GM23338 (cell line): ENCODE results near the gene SLC66A3. TPM values are rescaled to one million over a fixed set of nuclear protein-coding genes. Genes with fewer than 3 reads are reported as not detected.

ENCODE experiments used
- ATAC-seq: fragments of 200-7000 bp; cut with Tn5 transposase; 3 replicates; pipeline ENCODE4 v1.9.1; 2020
- DNase-seq: peaks from one replicate; pipeline ENCODE4 v3.0.0-alpha.2; 2015; ENCODE audit warnings: low spot score
- H2AFZ ChIP-seq: fragments of 200-600 bp; sonication (generic); 2 replicates; pipeline ENCODE4 v1.8.0; 2016; ENCODE audit warnings: antibody characterized with exemption, mild to moderate bottlenecking, moderate library complexity
- H3F3A ChIP-seq: fragments of 200-600 bp; sonication (generic); replicated peaks from 2 replicates; pipeline ENCODE4 v1.8.0; 2017; ENCODE audit warnings: antibody characterized with exemption, mixed run types, low read depth
- H3K27ac ChIP-seq: fragments of 200-600 bp; sonication (generic); 2 replicates; pipeline ENCODE4 v1.6.1; 2016; ENCODE audit warnings: low read depth
- H3K27me3 ChIP-seq: fragments of 200-600 bp; sonication (generic); 2 replicates; pipeline ENCODE4 v1.8.0; 2016; ENCODE audit warnings: mild to moderate bottlenecking, mixed run types, moderate library complexity; ENCODE audit not compliant: insufficient read depth
- H3K36me3 ChIP-seq: fragments of 200-600 bp; sonication (generic); 2 replicates; pipeline ENCODE4 v1.8.0; 2016; ENCODE audit warnings: mild to moderate bottlenecking; ENCODE audit not compliant: insufficient read depth
- H3K4me1 ChIP-seq: fragments of 200-600 bp; sonication (generic); 2 replicates; pipeline ENCODE4 v1.8.0; 2016; ENCODE audit warnings: mild to moderate bottlenecking, moderate library complexity; ENCODE audit not compliant: insufficient read depth
- H3K4me2 ChIP-seq: fragments of 200-600 bp; sonication (generic); 2 replicates; pipeline ENCODE4 v1.7.1; 2017; ENCODE audit warnings: mixed run types
- H3K4me3 ChIP-seq: fragments of 200-600 bp; sonication (generic); 2 replicates; pipeline ENCODE4 v1.6.1; 2016; ENCODE audit warnings: mixed run types
- H3K79me2 ChIP-seq: fragments of 200-600 bp; sonication (generic); replicated peaks from 2 replicates; pipeline ENCODE4 v1.8.0; 2017; ENCODE audit warnings: mild to moderate bottlenecking; ENCODE audit not compliant: insufficient read depth
- H3K9me2 ChIP-seq: fragments of 200-600 bp; sonication (generic); 2 replicates; pipeline ENCODE4 v1.8.0; 2017; ENCODE audit not compliant: insufficient read depth
- H4K20me1 ChIP-seq: fragments of 200-600 bp; sonication (generic); replicated peaks from 2 replicates; pipeline ENCODE4 v1.8.0; 2017; ENCODE audit warnings: mild to moderate bottlenecking; ENCODE audit not compliant: insufficient read depth
- H3K27ac Mint-ChIP-seq: 2 replicates; pipeline ENCODE4 v1.8.0; 2020; ENCODE audit warnings: inconsistent platforms, mild to moderate bottlenecking, moderate library complexity, mixed read lengths
- H3K27me3 Mint-ChIP-seq: 3 replicates; pipeline ENCODE4 v1.8.0; 2022; ENCODE audit warnings: low read depth, mild to moderate bottlenecking, moderate library complexity, mixed read lengths, inconsistent platforms; ENCODE audit not compliant: insufficient read depth, poor library complexity
- H3K36me3 Mint-ChIP-seq: 3 replicates; pipeline ENCODE4 v1.8.0; 2021; ENCODE audit warnings: low read depth, mild to moderate bottlenecking, inconsistent platforms, moderate library complexity, mixed read lengths
- H3K4me1 Mint-ChIP-seq: 3 replicates; pipeline ENCODE4 v1.8.0; 2020; ENCODE audit warnings: mild to moderate bottlenecking, inconsistent platforms, mixed read lengths
- H3K4me3 Mint-ChIP-seq: 3 replicates; pipeline ENCODE4 v1.8.0; 2021; ENCODE audit warnings: moderate library complexity, mild to moderate bottlenecking, inconsistent platforms, mixed read lengths
- H3K9me3 Mint-ChIP-seq: 3 replicates; pipeline ENCODE4 v1.8.0; 2020; ENCODE audit warnings: moderate library complexity, mild to moderate bottlenecking, inconsistent platforms, mixed read lengths
- CTCF ChIP-seq, 2 experiments: fragments of 200-600 bp in 1 of 2; sonication (generic) in 1 of 2; conservative IDR thresholded peaks; 2 replicates each; pipeline versions ENCODE4 v1.5.1 to v1.6.1; 2016 to 2017; ENCODE audit warnings: antibody characterized with exemption in 2 of 2, low read depth in 2 of 2, mild to moderate bottlenecking in 2 of 2, moderate library complexity in 1 of 2
- EZH2phosphoT487 ChIP-seq: fragments of 200-600 bp; sonication (generic); IDR thresholded peaks from one replicate; pipeline ENCODE4 v1.8.1; 2018; ENCODE audit warnings: antibody characterized with exemption; ENCODE audit not compliant: unreplicated experiment
- JUNB ChIP-seq: IDR thresholded peaks from one replicate; pipeline ENCODE4 v1.6.1; 2016; ENCODE audit warnings: antibody characterized with exemption; ENCODE audit not compliant: unreplicated experiment
- NANOG ChIP-seq: IDR thresholded peaks from 2 replicates; pipeline ENCODE4 v1.6.1; 2016; ENCODE audit warnings: antibody characterized with exemption, borderline replicate concordance
- REST ChIP-seq: IDR thresholded peaks from one replicate; pipeline ENCODE4 v1.6.1; 2018; ENCODE audit warnings: antibody characterized with exemption; ENCODE audit not compliant: unreplicated experiment
- ZNF114 ChIP-seq: fragments of 250-450 bp; sonication (Bioruptor Pico); IDR thresholded peaks from 2 replicates; pipeline ENCODE4 v1.5.0; 2020; ENCODE audit warnings: mild to moderate bottlenecking, moderate library complexity
- ZNF331 ChIP-seq: fragments of 250-450 bp; sonication (Bioruptor Pico); IDR thresholded peaks from 2 replicates; pipeline ENCODE4 v1.5.0; 2020; ENCODE audit warnings: low read depth, mild to moderate bottlenecking, moderate library complexity
- ZNF462 ChIP-seq: fragments of 250-450 bp; sonication (Bioruptor Pico); IDR thresholded peaks from 2 replicates; pipeline ENCODE4 v1.5.0; 2020; ENCODE audit warnings: mild to moderate bottlenecking, moderate library complexity
- polyA plus RNA-seq: library from polyadenylated mRNA; unstranded; fragments of >200 nt; fragmentation: Nextera tagmentation; extraction: Ambion mirVana; gene quantifications from 2 replicates; pipeline ENCODE4 v1.2.1, GENCODE V29; 2016
- total RNA-seq: library from RNA; depleted of rRNA; stranded (reverse); fragments of >200 nt; shearing (Covaris generic); gene quantifications from 2 replicates; pipeline ENCODE4 v1.2.3, GENCODE V29; 2014

Gene SLC66A3
- total and polyA plus RNA-seq, 2 experiments from 2014 or later = 13.7 to 18.4 TPM

- no peaks in the 10 kb centered on the region for H3K4me1 ChIP-seq
- Mint-ChIP-seq H3K27ac (no peak overlapping the region), H3K36me3 (peaks cover 3% of the 10 kb centered on the region; the same call in 1 of the 3 replicates), H3K4me1 (no peaks in the 10 kb centered on the region), H3K27me3 (peaks cover 16% of the 10 kb centered on the region), H3K9me3 (peaks cover 4% of the 10 kb centered on the region; the same call in 1 of the 3 replicates), H3K4me3 (no peak overlapping the region)
- H3K9me2 ChIP-seq = no peaks in the 10 kb centered on the region
- TF ChIP-seq NANOG (no peak), CTCF (conservative IDR thresholded peaks at IDR 0.05; ENCODE audit: low read depth in 2 of 2) (no peak), JUNB (no peak), REST (no peak), ZNF114 (CRISPR knock-in tag) (no peak), EZH2phosphoT487 (no peak), ZNF462 (no peak), ZNF331 (CRISPR knock-in tag) (no peak)
- no peaks in the 10 kb centered on the region for H3K27me3 ChIP-seq
- DNase-seq (no peak), ATAC-seq (no peak)
- H3K36me3 ChIP-seq = no peaks in the 10 kb centered on the region
- H3K4me2 ChIP-seq = no peak overlapping the region
- H4K20me1 ChIP-seq = no peaks in the 10 kb centered on the region
- H3K4me3 ChIP-seq = no peak overlapping the region
- H3F3A ChIP-seq = no peaks in the 10 kb centered on the region
- no peaks in the 10 kb centered on the region for H3K79me2 ChIP-seq
- no peak overlapping the region for H3K27ac ChIP-seq
- no peak overlapping the region for H2AFZ ChIP-seq
Observed at GRCh38 chr2:11142987-11143386, 12.3 kb upstream of the SLC66A3 start.
